ENCODE results near the gene KLK11. TPM values are rescaled to one million over a fixed set of nuclear protein-coding genes. Genes with fewer than 3 reads are reported as not detected.

Gene KLK11
- total and polyA plus RNA-seq, 2 donors (not counting 3 experiments of a cell fraction or from before 2014, with no cell fraction given) = not detected

- Histone ChIP-seq H4K20me1 (replicated peaks; ENCODE audit: control insufficient read depth, extremely low read depth, insufficient read depth, low read length) (no peaks in the 10 kb centered on the region), H3K9ac (replicated peaks; ENCODE audit: extremely low read depth, insufficient read depth, low read length) (no peak overlapping the region), H3K79me2 (ENCODE audit: control insufficient read depth, insufficient read depth, low read length) (no peaks in the 10 kb centered on the region), H3K4me3 (replicated peaks in 1 of 3; ENCODE audit: insufficient read depth in 1 of 3, low read depth in 1 of 3, low read length in 3 of 3) (no peak overlapping the region), H3K4me2 (ENCODE audit: insufficient read depth, low read length) (no peak overlapping the region), H3K9me3 (replicated peaks; ENCODE audit: control insufficient read depth, insufficient read depth, low read length) (no peaks in the 10 kb centered on the region), H3K27me3 (ENCODE audit: control insufficient read depth in 2 of 2, insufficient read depth in 2 of 2, low read length in 2 of 2) (no peaks in the 10 kb centered on the region), H3K27ac (ENCODE audit: insufficient read depth, low read depth, low read length) (no peak overlapping the region), H3K36me3 (ENCODE audit: control insufficient read depth in 2 of 2, extremely low read depth in 1 of 2, insufficient read depth in 2 of 2, low read length in 2 of 2) (no peaks in the 10 kb centered on the region), H2AFZ (ENCODE audit: low read depth, low read length) (no peak overlapping the region), H3K9me1 (replicated peaks; ENCODE audit: control insufficient read depth, extremely low read depth, insufficient read depth, low read length) (no peaks in the 10 kb centered on the region), H3K4me1 (ENCODE audit: control insufficient read depth, extremely low read depth, insufficient read depth, low read length) (no peaks in the 10 kb centered on the region)
- ChIA-PET CTCF (no interaction called here), POLR2A (no interaction called here)
- no peak for TF ChIP-seq POLR2A (IDR thresholded peaks at IDR 0.05; ENCODE audit: low read depth, low read length)
- no peak for TF ChIP-seq MAX (IDR thresholded peaks at IDR 0.05; ENCODE audit: insufficient read depth, insufficient read length)
- TF ChIP-seq FOS (IDR thresholded peaks at IDR 0.05; ENCODE audit: borderline replicate concordance, insufficient read depth, low read length) = no peak
- no peak for TF ChIP-seq POLR2AphosphoS5 (IDR thresholded peaks at IDR 0.05; ENCODE audit: insufficient read depth, low read depth, low read length)
- no peak for TF ChIP-seq GATA2 (IDR thresholded peaks at IDR 0.05; ENCODE audit: insufficient read depth, insufficient read length, low read depth, low read length)
- TF ChIP-seq CTCF (IDR thresholded peaks at IDR 0.05; ENCODE audit: extremely low read depth in 1 of 2, insufficient read depth in 1 of 2, low read depth in 1 of 2, low read length in 2 of 2) = no peak
- TF ChIP-seq JUN (IDR thresholded peaks at IDR 0.05; ENCODE audit: borderline replicate concordance, insufficient read depth, insufficient read length, low read depth) = no peak
- DNase-seq (ENCODE audit: low read depth, low spot score) (no peak), FAIRE-seq (no peak)
- dilution Hi-C loops (cut with MboI; ENCODE audit: extremely low pct_ligation_motif_present, low sequenced_read_pairs) = no loop called here
- BruUV-seq (replicated peaks) = no TSS peak
- intact Hi-C loops (cut with micrococcal nuclease) = no loop called here
These were observed 39.0 kb upstream of the KLK11 start for GRCh38 chr19:51065221-51065960.
